NCI-H1092 treated with DMSO at 0.1 percent for 48 hours (cell line): Measurements from ENCODE around the gene NELL2.
"Not testable (repeated sequence)": the region's sequence is repeated elsewhere in the genome, so short reads cannot be mapped to it uniquely, and the experiment has no call there.

Source experiments
- DNase-seq: peaks from one replicate; lab custom pipeline; 2025; lab: John Stamatoyannopoulos, UW

NELL2 gene

DNA sequence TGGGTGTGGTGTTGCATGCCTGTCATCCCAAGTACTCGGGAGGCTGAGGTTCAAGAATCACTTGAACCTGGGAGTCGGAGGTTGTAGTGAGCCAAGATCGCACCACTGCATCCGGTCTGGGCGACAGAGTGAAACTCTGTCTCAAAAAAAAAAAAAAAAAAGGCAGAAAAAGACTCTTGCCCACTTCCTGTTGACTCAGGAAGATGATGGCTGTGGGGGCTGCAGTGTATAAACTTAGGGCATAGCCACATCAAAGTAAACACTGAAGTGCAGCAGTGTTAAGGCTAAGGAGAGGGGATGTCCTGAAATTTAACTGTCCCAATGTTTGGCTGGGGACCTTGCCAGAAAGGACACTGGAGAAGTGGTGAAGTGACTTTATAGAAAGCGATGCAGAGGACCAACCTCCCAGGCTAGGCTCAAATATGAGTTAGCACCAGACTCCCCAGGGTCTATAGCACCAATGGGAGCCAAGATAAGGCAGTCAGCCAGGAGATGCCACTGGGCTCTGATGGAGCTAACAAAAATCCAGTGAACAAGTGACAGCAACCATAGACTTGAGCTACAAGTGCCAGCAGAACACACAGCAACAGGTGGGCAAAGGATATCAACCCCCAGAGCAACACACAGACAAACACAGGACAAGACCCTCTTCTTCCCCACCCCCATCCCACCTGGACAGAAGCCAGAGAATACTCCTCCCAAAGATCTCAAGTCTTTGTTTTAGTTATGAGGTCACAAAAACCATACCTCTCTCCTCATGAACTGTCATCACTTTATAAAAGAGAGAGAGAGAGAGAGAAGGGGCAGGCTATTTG, 28.0 kb downstream of the NELL2 start:
- no peak for DNase-seq

DNA sequence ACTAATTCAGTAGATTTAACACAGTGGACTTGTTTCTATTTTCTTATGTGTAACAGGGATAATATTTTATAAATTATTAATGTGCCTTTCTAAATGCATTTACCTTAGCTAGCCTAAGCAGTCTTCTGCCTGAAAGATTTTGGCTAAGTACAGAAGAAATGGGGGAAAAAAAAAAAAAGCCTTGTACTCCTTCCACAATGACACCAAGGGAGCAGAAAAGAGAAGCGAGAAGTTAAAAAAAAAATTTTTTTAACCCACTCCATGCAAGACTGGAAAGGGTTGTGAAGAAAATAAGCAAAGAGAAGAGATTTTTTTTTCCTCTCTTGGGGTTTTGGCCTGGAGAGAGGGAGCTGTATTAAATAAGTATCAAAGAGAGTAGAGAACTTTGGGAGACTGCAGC, 28.7 kb downstream of the NELL2 start:
- DNase-seq: no peak

DNA sequence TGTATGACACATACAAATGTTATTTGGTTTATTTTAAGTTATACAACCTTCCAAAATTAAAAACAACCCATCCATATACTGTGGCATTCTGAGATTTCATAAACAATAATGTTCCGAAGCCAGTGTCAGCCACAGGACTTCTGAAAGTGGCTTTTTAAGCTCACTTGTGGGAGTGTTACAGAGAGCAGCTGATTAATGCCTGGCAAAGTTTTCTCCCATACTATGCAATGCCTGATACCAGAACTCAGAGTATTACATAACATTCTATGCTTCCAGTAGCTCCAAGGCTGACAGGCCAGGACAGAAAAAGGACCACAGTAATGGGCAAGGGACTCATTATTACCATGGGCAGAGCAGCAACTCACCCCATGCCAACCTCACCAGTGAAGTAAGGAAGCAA, 29.3 kb downstream of the NELL2 start:
- DNase-seq: no peak

DNA sequence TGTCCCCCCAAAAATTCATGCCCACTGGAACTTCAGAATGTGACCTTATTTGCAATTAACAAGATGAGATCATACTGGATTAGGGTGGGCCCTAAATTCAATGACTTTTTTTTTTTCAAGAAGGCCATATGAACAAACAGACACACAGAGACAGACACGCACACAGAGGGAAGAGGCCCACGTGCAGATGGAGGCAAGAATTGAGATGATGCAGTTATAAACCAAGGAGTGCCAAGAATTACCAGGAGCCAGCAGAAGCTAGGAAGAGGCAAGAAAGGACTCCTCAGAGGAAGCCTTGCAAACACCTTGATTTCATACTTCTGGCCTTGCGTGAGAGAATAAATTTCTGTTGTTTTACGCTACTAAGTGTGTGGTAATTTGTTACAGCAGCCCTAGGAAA, 33.4 kb downstream of the NELL2 start:
- DNase-seq: no peak

DNA sequence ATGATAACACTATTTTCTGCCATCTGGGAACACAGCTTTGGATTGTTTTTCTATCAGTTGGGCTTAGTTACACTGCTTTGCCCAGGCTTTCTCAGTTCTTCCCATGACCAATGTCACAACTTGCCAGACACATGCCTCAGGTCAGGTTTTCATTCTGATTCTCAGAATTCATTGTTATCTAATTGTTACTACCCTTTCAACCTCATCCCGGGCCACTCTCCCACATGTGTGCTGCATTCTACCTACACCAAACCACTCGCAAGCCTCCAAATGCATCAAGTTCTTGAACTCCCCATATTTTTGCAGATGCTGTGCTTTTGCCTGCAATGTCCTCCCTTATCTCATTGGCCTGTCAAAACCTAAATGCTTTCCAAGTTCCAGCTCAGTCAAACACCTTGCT, 36.3 kb downstream of the NELL2 start:
- DNase-seq: no peak

GRCh38 chr12:44837114-44837755, 38.9 kb downstream of the NELL2 start:
- DNase-seq: no peak

DNA sequence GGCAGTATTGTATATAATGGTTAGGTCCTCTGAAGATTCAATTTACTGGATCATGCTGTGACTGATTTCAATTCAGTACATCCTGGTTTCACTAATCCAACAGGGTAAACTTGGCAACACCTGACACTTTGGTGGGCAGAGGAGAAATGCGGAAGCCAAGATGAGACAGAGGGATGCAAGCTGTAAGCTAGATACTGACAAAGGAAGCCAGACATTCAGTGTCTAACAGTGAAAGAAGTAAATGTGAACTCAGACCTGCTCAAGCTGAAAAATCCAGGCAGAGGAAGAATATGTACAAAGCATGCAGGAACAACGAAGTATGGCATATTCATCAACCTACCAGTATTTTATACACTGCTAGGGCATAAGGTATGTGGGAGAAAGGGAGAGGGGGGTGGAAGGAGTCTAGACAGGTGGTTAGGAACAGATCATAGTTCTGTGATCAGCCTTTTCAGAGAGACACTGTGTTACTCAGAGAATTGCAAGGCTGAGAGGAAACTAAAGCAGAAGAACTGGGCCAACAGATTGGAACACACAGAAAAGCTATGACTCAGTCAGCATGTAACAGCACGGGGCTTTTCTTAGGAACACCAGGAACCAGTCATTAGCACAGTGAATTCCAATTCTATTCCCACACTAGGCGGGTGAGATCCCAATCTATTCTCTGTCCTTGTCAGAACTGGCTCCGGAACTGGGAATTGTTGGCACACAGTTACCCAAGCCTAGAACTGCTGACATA, 40.3 kb downstream of the NELL2 start:
- DNase-seq: no peak

GRCh38 chr12:44834996-44835395, 41.1 kb downstream of the NELL2 start:
- not testable (repeated sequence) for DNase-seq

GRCh38 chr12:44833561-44833960, 42.6 kb downstream of the NELL2 start:
- no peak for DNase-seq

GRCh38 chr12:44830566-44831055, 45.5 kb downstream of the NELL2 start:
- no peak for DNase-seq

DNA sequence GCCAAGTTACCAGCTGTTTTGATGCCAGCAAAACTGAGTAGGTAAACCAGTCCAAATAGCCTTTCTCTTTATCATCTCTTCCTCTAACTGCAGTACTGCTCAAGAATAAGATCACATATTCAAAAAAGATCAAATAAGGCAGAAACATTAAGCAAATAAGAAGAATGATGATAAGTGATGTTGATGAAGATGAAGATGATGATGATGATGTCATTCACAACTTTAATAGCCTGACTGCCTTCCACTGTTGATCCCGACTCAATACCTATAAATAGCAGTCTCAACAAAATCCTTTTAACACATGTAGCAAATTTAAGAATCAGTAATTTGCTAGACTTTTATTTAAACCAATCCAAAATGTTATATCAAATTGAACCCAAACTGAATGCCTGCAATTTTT, 47.1 kb downstream of the NELL2 start:
- DNase-seq: no peak

GRCh38 chr12:44827832-44828438, 48.2 kb downstream of the NELL2 start:
- DNase-seq: no peak

DNA sequence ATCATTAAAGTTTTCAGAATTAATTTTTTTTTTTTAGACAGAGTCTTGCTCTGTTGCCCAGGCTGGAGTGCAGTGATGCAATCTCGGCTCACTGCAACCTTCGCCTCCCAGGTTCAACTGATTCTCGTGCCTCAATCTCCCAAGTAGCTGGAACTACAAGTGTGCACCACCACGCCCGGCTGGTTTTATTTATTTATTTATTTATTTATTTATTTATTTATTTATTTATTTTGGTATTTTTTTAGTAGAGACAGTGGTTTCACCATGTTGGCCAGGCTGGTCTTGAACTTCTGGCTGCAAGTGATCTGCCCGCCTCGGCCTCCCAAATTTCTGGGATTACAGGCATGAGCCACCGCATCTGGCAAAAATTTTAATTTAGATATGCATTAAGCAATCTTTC, 54.4 kb downstream of the NELL2 start:
- not testable (repeated sequence) for DNase-seq

DNA sequence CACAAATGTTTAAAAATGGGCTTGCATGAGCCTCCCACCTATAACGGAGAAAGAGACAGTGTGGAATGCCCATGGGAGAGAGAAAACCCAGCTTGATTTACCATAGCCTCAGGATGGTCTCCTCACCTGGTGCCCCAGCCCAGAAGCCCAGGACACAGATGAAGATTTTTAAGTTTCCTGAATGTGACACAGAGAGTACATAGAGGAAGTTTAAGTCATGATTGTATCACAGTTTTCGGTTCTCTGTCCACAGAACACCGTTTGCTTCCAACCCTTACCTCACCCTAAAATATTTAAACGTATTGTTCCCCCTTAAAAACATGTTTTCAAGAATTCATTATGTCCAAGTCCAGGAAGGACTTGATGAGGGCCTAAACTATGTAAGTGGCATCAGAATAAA, 56.2 kb downstream of the NELL2 start:
- no peak for DNase-seq

- DNase-seq: no peak
Measured at GRCh38 chr12:44817687-44818086, 58.4 kb downstream of the NELL2 start.

DNA sequence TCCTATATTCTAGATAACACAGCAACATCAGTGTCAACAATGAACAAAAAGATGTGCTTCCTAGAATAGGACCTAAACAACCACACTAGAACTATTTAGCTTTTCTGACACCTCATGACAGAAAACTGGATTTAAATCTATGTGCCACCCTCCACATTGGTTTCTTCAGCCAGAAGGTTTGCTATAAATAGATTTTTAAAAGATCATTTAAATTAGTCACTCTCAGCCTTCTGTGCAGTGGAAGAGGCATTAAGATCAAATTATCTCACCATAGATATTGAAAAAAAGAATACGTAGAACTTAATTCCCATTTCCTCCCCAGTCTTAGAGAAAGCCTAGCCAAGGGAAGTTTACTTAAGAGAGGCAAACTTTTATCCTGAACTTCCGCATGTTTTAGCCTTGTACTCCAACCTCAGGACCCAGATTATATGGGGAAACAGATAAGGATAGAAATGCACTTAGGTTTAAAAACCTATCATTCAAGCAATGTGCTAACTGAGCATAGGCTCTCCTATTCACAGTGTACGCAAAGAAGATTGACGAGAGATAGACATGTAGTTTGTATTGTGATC, 59.6 kb downstream of the NELL2 start:
- DNase-seq: no peak

DNA sequence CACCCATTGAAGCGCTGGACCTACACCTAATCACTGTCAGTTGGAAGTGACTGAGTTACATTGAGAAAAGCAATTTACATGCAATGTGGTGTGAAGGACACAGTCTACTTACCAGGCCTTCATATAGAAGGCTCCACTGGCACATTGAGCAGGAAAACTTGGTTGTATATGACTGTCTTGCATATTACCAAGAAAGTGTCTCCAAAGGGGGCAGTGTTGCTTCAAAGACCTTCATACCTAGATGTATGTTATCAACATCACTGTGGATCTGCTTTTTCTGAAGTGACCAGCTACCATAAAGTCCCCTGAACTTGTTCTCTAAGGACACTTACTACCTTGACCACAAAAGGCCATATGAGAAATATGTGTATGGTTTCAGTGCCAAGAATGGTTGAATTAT, 64.1 kb downstream of the NELL2 start:
- no peak for DNase-seq

- DNase-seq: no peak
Measured at GRCh38 chr12:44804068-44804467, 72.0 kb downstream of the NELL2 start.

DNA sequence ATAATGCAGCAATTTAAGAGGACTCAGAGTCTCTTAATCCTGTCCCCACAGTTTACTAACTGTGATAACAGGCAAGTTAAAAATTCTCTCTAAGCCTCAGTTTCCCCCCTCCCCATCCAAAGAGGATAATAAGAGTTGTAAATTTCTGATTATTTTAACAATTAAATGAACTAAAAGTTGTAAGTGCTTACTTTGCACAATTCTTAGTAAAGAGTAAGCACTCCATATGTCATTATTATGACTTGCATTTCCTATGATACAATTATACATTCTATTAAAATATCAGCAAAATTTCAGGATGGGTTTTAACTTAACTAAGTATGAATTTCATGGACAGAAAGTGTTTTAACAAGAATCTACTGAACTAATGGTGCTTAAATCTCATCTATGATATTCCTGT, 80.1 kb downstream of the NELL2 start:
- DNase-seq: no peak

GRCh38 chr12:44788731-44789130, 87.4 kb downstream of the NELL2 start:
- no peak for DNase-seq

GRCh38 chr12:44780221-44780790, 95.8 kb downstream of the NELL2 start:
- DNase-seq: no peak

DNA sequence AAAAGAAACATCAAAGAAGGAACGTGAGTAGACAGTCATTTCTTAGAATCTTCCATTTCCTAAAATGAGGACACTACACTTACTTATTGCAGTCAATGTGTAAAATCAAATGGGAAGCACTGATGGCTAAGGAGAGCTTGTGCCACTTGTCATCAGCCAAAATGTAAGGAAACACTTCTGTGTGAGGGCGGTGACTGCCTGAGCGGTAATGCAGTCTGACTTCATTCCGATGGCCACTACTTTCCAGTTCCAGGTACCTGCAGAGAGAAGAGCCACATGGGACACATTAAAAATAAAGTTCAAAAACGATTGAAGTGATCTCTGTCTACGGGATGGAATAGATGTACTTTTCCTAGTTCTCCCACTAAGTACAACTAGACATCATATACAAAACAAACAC, 96.3 kb downstream of the NELL2 start:
- no peak for DNase-seq
